Measurements from ENCODE around the gene LYPD3. TPM values are rescaled to one million over a fixed set of nuclear protein-coding genes. Genes with fewer than 3 reads are reported as not detected.
A peak's percentile ranks its signal among the peaks of the same experiment; 100 is the strongest.
"Not testable (repeated sequence)": the region's sequence is repeated elsewhere in the genome, so short reads cannot be mapped to it uniquely, and the experiment has no call there.

LYPD3 gene
- total RNA-seq: not detected
- long read RNA-seq: 0 reads

GRCh38 chr19:43465468-43466120, at the start of gene LYPD3:
Gene LYPD3, minus strand, starts transcription at chr19:43465608. Its CDS starts 37 bp downstream, at chr19:43465571.
- no peak for DNase-seq (ENCODE audit: low spot score)
- intact Hi-C loops (cut with DNase I): no loop called here

- intact Hi-C loops (cut with DNase I); DNase-seq (ENCODE audit: low spot score): not testable (repeated sequence)
Observed at GRCh38 chr19:43512399-43512798, 47.0 kb upstream of the LYPD3 start.

- DNase-seq (ENCODE audit: low spot score): no peak
Observed at GRCh38 chr19:43511324-43511723, 45.9 kb upstream of the LYPD3 start.

GRCh38 chr19:43510713-43511112, 45.3 kb upstream of the LYPD3 start:
- no peak for DNase-seq (ENCODE audit: low spot score)

More at GRCh38 chr19:43511324-43511723, 45.9 kb upstream of the LYPD3 start:
- intact Hi-C loops (cut with DNase I): no loop called here

GRCh38 chr19:43507880-43508279, 42.5 kb upstream of the LYPD3 start:
- intact Hi-C loops (cut with DNase I): no loop called here
- DNase-seq (ENCODE audit: low spot score): no peak

More at GRCh38 chr19:43510713-43511112, 45.3 kb upstream of the LYPD3 start:
- intact Hi-C loops (cut with DNase I): no loop called here

GRCh38 chr19:43506629-43507028, 41.2 kb upstream of the LYPD3 start:
- no peak for DNase-seq (ENCODE audit: low spot score)
- intact Hi-C loops (cut with DNase I): no loop called here

GRCh38 chr19:43505941-43506340, 40.5 kb upstream of the LYPD3 start:
- intact Hi-C loops (cut with DNase I): loop anchor here (2.0 kb wide), 1 partner anchor 31 kb away; no protein-coding TSS in a partner anchor
- DNase-seq (ENCODE audit: low spot score): no peak

GRCh38 chr19:43505186-43505456, 39.7 kb upstream of the LYPD3 start:
- DNase-seq (ENCODE audit: low spot score): no peak
- intact Hi-C loops (cut with DNase I): loop anchor here (2.0 kb wide), 1 partner anchor 30 kb away; no protein-coding TSS in a partner anchor

- intact Hi-C loops (cut with DNase I): loop anchor here (2.0 to 5.0 kb wide), 2 partner anchors 30 to 42 kb away; no protein-coding TSS in a partner anchor
- no peak for DNase-seq (ENCODE audit: low spot score)
Observed at GRCh38 chr19:43504426-43505185, 39.2 kb upstream of the LYPD3 start, which contains the start of gene PHLDB3. Gene PHLDB3, minus strand, starts transcription at chr19:43504746. Its CDS starts 628 bp downstream, at chr19:43504118.

GRCh38 chr19:43503501-43504425, 38.4 kb upstream of the LYPD3 start:
- intact Hi-C loops (cut with DNase I): loop anchor here (2.0 to 5.0 kb wide), 2 partner anchors 29 to 41 kb away; no protein-coding TSS in a partner anchor

GRCh38 chr19:43502419-43502976, 37.1 kb upstream of the LYPD3 start:
- no peak for DNase-seq (ENCODE audit: low spot score)
- intact Hi-C loops (cut with DNase I): loop anchor here (5.0 kb wide), 1 partner anchor 40 kb away; no protein-coding TSS in a partner anchor

More at GRCh38 chr19:43503501-43504425, 38.4 kb upstream of the LYPD3 start:
- DNase-seq (ENCODE audit: low spot score): peak; percentile 97

GRCh38 chr19:43501661-43502418, 36.4 kb upstream of the LYPD3 start:
- intact Hi-C loops (cut with DNase I): loop anchor here (5.0 kb wide), 1 partner anchor 40 kb away; no protein-coding TSS in a partner anchor
- no peak for DNase-seq (ENCODE audit: low spot score)

- intact Hi-C loops (cut with DNase I): no loop called here
- DNase-seq (ENCODE audit: low spot score): no peak
Observed at GRCh38 chr19:43499042-43499441, 33.6 kb upstream of the LYPD3 start.

GRCh38 chr19:43498233-43498842, 32.9 kb upstream of the LYPD3 start:
- no peak for DNase-seq (ENCODE audit: low spot score)
- intact Hi-C loops (cut with DNase I): no loop called here

- DNase-seq (ENCODE audit: low spot score): no peak
- intact Hi-C loops (cut with DNase I): no loop called here
Observed at GRCh38 chr19:43496960-43497359, 31.6 kb upstream of the LYPD3 start.

- intact Hi-C loops (cut with DNase I): no loop called here
- DNase-seq (ENCODE audit: low spot score): no peak
Observed at GRCh38 chr19:43495082-43495481, 29.7 kb upstream of the LYPD3 start.

- intact Hi-C loops (cut with DNase I): no loop called here
- no peak for DNase-seq (ENCODE audit: low spot score)
Observed at GRCh38 chr19:43490759-43491158, 25.4 kb upstream of the LYPD3 start.

- intact Hi-C loops (cut with DNase I): no loop called here
- no peak for DNase-seq (ENCODE audit: low spot score)
Observed at GRCh38 chr19:43489979-43490599, 24.7 kb upstream of the LYPD3 start.
